Measurements from ENCODE around the gene IDE.
A peak's percentile ranks its signal among the peaks of the same experiment; 100 is the strongest.

The IDE gene

DNA sequence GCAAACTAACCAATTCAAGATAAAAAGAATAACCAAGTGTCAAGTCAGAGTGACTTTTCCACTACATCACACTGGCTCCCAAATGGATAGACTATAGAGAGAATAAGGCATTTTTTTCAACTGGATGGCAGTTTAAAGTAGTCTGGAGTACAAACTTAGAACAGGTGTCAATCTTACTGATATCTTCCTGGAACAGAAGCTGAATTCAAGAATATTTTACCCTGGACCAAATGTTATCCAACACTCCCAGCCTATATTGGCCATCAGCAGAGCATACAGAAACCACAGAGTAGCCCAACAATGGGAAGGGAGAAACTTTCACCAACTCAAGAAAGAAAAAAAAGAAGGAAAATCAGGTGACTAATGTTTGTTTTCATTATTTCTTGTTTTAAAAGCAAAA is 11.5 kb downstream of the IDE start:
- DNase-seq, result no peak

DNA sequence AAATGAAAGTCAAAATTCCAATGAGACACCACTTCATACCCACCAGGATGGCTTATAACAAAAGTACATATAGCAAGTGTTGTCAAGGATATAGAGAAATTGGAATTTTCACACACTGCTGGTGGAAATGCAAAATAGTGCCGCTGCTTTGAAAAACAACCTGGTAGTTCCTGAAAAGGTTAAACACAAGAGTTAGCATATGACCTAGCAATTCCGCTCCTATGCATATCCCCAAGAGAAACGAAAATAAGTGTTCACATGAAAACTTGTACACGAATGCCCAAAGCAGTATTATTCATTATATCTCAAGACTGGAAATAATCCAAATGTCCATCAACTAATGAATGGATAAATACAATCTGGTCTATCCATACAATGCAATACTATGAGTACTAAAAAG is 14.8 kb downstream of the IDE start:
- no peak for DNase-seq

DNA sequence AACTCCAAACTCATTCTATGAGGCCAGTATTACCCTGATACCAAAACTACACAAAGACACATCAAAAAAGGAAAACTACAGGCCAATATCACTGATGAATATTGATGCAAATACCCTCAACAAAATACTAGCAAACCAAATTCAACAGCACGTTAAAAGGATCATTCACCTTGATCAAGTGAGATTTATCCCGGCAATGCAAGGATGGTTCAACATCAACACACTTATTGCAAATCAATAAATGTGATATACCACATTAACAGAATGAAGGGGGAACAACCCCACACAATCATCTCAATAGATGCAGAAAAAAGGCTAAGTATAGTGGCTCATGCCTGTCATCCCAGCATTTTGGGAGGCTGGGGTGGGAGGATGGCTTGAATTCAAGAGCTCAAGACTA is 19.9 kb downstream of the IDE start:
- no peak for DNase-seq

DNA sequence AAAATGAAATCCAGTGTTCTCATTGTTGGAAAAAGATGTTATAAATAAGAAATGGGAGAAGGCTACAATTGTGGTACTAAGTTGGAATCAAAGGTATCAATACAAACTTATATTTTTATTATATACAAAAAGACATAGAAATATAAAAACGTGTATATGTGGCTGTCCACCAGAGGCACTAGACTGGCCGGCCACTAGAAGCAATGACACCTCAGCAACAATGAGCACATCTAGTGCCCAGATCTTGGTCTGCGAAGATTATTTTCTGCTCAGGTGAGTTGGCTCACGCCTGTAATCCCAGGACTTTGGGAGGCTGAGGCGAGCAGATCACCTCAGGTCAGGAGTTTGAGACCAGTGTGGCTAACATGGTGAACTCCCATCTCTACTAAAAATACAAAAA is 21.6 kb downstream of the IDE start:
- DNase-seq, result no peak

DNA sequence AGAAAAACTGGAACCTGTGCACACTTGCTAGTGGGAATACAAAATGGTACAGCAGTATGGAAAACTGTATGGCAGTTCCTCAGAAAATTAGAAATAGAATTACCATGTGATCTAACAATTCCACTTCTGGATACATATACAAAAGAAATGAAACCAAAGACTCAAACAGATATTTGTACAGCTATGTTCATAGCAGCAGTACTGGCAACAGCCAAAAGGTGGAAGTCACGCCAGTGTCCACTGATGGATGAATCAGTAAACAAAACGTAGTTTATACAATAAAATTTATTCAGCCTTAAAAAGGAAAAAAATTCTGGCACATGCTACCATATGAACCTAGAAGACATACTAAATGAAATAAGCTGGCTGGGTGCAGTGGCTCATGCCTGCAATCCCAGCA is 23.0 kb downstream of the IDE start:
- DNase-seq, result no peak

DNA sequence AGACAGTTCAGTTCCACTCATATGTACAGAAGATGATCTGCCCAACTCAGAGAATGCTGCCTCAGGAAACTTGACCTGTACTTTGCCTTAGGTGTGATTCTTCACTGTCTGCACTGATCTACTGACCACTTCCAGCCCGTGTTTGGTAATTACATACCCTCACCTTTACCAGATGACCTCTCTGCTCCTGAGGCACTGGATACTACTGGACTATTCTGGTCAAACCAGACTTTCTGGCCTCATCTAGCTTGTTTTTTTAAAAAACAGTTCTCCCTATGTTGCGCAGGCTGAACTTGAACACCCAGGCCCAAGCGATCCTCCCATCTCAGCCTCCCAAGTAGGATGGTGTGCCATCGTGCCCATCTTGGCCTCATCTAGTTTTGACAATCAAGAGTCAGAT is 26.2 kb downstream of the IDE start:
- DNase-seq, result no peak

DNA sequence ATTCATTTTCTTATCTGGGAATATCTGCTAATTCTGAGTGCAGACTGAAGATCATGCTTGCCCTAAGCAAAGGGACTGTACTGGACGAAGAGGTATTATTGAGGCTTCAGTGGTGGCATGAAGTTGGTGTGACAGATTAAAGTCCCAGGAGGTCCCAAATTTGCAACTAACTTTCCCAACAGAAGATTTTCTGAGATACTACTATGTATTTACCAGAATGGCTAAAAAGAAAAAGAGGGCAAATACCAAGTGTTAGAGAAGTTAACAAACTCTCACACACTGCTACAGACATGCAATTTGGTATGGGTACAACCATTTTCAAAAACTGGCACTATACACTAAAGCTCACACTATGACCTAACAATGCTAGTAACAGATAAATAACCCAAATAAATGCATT is 28.3 kb downstream of the IDE start:
- no peak for DNase-seq

DNA sequence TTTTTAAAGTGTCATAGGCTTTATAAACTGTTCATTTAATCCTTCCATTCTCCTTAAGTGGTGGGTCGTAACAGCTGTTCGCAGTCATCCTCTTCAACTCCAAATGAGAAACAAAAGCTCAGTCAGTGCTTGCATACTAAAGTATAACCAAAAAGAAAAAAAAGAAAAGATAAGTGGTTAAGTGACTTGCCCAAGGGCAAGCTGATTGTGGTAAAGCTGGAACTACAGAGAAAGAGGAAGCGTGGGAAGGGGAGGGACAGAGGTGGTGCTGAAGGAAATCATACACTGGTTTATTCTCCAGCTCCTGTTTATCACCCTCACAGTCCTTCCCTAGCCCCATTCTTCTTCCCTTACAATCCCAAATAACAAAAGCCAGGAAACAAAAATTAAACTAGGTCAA is 29.6 kb downstream of the IDE start:
- no peak for DNase-seq

DNA sequence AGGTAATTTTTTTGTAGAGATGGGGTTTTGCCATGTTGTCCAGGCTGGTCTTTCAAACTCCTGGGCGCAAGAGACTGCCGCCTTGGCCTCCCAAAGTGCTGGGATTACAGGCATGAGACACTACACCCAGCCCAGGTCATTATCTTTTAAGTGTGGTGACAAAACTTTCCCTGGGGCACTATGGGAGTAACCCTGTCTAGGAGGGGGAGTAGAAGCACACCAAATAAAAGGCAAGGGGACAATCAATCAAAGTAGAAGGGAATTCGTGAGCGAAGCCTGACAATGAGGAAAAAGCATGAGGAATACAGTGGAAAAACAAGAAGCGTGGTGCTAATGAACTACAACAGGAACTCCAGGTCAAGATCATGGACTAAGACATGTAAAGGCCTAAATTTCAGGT is 31.4 kb downstream of the IDE start:
- no peak for DNase-seq

DNA sequence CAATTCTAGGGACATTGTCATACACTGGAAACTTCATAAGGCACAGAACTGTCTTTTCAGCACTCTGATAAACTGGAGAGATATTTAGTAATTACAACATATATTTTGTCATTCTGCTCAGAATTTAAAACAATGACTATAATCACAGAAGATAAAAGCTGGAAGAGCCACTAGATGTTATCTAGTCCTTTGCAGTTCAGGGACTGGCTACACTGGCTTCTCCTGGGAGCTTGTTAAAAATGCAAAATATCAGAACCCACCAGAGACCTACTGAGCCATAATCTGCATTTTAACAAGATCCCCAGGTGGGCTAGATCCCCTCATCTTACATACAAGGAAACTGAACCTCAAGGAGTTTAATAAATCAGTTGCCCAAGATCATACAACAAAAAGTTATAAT is 32.3 kb downstream of the IDE start:
- DNase-seq, result no peak

DNA sequence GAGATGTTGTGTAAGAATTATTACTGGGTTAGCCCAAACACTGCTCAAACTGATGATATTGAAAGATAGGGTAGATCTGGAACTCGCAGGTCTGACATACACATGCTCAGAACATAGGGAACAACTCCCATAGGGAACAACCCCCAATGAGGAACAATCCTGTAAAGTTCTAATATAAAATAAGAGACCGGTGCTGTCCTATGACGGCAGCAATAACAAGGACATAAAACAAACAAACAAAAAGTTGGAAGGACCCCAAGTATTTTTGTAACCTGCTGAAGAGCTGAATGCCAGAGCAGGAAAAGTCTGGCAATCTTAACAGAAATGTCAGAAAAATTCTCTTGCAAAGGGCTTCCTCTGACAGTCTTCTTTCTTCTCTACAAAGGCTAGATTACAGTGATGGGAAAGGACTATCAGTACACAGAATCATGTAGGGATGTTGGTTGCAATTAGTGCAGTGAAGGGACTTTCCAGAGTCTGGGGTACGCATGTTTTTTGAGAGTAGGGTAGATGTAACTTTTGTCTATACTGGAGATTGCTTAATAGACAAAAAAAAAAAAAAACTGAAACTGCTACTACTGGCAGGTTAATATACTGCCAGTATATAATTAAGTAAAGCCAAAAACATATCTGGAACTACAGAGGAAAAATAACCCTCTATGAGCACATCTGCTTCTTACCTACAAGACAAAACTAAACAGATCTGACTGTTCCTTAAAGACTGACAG is 35.5 kb downstream of the IDE start:
- DNase-seq, result no peak

DNA sequence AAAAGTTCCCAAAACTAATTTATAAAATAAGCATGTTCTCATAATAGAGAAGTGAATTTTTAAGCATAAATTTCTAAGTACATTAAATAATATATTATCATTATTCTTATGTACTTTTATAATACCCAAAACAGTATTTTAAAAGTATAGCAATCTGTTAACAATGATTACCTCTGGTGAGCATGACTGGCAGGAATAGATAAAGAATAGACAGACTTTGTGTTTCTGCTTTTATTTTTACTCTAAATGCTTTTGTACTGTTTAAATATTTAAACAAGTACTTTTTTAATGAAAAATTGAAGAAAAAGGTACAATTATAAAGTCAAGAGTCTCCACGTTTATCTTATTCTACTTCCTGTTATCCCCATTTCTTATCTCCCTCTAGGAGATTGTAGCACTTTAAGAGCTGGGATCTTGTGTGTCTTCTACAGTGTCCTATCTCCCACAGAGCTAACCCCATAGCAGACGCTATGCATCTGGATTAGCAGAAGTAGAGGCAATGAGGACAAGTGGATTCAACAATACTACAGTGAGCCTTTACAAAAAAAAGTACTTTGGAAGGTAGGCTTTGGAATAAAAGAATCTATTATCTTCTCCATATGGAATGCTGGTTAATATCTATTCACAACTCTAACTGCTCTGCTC is 42.9 kb downstream of the IDE start:
- DNase-seq, result no peak

DNA sequence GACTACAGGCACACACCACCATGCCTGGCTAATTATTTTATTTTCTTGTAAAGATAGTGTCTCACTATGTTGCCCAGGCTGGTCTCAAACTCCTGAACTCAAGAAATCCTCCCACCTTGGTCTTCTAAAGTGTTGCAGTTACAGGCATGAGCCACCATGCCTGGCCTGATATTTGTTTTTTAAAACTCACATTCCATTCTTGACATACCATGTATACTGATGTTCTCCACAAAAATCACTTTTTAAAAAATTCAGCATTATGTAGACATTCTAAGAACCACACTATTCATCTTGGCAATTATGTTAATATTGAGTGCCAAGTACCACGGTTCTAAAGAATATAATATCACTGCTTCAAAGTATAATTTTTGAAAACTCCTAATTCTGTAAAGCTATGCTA is 43.5 kb downstream of the IDE start:
- no peak for DNase-seq

DNA sequence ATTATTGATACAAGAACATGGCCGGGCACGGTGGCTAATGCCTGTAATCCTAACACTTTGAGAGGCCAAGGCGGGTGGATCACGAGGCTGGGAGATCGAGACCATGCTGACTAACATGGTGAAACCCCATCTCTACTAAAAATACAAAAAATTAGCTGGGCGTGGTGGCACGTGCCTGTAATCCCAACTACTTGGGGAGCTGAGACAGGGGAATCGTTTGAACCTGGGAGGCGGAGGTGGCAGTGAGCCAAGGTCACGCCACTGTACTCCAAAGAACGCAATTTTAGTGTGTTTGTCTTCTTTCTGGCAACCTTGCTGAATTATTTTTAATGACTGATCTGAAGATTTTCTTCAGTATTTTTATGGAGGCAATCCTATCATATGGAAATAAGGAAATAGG is 46.2 kb downstream of the IDE start:
- DNase-seq, result no peak

DNA sequence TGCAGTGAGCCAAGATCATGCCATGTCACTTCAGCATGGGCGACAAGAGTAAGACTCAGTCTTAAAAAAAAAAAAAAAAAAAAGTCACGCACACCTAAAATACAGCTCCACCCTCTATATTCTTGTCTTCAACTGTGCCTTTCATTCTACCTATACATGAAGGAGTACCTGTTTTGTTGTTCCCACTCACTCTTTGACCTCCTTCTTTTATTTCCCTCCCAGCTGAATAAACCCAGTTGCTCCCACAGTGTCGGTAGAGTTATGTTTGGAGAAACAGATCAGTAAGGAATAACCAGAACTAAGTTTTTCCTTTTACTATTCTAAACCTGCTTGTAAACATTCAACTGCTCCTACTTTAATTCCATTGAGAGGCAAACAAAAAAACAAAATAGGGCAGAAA is 50.3 kb downstream of the IDE start:
- DNase-seq, result no peak

DNA sequence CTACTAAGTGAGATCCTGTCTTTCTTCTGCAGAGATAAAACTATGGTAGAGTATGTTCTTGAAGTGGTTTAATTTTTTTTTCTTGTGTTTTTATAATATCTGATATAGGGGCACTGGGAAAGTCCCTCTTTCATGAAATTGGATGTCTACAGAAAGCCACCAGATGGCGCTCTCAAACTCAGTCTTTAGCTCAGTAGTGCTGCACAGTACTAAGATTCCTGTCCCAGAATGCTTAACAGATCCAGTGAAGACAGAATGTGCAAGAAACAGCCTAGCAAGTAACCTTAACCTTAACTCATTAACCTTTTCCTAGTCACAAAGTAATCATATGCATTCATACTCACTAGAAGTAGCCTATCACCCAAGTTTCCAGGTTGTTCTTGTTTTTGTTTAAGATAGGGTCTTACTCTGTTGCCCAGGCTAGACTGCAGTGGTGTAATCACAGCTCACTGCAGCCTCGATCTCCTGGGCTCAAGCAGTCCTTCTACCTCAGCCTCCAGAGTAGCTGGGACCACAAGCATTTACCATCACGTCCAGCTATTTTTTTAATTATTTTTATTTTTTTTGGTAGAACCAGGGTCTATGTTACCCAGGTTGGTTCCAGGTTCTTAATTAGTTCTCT is 56.7 kb downstream of the IDE start:
- peak; percentile 72 for DNase-seq

DNA sequence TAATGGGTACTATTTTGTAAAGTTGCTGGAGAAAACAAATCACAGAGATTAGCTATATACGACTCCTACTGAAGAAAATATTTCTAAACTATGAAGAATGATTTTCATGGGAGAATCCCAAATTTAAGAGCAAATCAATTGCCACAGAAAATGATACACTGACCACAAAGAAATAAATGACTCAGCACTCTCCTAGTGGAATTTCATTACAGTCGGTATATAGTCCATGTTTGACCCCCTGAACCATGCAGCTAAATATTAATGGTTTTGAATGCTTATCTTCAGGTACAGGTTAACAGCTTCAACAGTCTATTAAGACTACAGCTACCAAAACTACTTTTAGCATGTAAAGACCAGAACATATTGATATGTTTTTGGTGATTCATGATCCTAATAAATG is 65.0 kb downstream of the IDE start:
- DNase-seq, result no peak

DNA sequence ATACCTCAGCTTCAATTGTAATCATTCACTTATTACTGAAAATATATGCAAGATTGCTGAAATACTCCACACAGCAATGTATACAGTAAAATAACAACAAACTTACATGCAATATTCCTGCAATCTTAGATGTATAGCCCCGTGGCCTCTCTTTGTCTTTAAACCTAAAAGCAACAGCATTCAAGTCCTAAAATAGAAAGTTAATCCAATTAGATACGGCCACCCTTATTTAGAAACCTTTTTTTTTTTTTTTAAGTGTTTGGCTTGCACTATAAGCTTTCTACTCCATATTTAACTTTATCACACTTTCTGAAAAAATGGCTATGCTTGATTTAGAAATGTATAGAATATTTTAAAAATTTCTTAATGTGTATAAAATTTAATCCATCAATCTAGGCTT is 67.6 kb downstream of the IDE start:
- DNase-seq, result no peak

DNA sequence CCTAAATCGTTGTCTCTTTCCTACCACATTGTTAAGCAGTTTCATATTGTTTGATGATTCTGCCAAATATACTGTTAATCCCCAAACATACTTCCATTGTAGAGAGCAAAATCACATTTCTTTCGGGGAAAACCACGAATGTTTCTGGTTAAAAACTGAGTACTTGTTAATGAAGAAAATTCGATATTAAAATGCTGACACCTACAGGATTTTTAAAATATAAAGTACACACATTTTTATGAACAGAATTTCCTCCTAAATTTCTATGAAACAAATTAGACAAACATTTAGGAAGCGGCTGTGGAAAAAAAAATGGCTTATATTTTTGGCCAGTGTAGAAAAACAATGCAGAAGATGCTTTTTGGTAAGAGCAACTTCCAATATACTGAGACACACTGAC is 68.8 kb downstream of the IDE start:
- no peak for DNase-seq

DNA sequence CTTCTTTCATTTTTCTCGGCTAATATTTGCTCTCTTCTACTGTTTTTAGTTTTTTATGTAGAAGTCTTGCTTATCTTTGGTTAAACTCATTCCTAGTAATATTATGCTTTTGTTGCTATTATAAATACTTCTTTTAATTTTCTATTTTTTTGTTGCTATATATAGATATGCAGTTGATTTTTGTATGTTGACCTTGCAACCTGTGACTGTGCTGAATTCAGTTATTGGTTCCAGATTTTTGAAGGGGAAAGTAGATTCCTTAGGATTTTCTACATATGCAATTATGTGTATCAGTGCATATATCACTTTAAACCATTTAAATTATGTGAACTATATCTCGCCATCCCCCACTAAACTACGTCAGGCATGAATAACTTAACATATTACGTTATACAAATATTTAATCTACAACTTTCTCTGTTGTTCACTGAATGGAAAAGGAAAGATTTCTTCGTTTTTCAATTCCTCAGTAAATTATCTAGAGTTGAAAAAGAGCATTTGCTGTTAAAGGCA is 71.5 kb downstream of the IDE start:
- no peak for DNase-seq

DNA sequence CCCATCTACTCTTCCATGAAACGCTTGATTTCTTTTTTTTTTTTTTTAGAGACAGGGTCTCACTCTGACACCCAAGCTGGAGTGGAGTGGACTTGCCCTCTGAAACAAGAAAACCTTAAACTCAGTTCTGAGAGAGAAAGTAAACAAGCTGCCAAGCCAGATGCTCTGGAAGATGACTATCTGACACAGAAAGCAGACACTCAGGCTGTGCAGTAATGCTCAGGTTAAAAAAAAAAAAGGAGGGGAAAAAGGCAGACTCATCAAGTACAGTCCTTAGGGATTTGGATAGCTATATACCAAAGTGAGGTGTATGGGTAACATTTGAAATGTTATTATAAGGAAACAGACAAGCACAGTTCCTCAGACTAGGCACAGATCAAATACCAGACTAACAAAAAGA is 80.5 kb downstream of the IDE start:
- no peak for DNase-seq

DNA sequence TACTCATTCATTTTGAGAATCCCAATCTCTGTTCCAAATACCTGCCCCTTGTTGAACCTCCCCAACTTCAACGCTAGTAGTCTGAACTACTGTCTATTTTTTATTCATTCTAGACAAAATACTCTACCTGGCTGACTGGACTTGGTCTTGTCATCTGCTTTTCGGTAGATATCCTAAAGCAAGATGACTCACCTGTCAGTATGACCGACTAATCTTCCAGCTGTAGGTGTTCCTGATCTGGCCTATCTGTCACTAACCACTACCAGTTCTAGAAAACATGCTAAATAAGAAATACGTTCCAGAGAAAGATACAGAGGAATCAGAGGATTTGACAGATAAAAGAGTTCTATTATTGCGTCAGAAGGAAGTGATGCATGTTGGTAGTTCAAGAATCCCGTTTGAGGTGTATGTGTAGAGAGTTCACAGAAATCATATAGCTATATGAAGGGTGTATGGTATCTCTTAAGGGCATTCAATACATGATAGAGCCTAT is 81.1 kb downstream of the IDE start:
- DNase-seq, result no peak

DNA sequence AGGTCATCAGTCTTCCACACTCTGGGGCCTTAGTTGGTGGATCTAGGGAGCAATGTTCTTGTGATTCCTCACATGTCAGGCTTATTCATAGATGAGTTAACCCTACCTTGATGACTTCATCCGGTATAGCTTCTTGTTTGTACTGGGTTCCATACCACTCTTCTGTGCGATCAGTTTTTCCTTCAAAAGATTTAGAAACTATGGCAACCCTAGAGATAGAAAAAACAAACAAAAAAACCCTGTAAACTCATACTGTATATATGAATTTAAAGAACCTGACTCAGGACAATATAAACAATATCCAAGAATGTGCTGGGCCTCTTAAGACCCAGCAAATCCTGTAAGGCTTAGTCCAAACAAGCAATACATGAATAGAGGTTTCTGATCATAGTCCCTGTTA is 83.5 kb downstream of the IDE start:
- DNase-seq, result no peak

DNA sequence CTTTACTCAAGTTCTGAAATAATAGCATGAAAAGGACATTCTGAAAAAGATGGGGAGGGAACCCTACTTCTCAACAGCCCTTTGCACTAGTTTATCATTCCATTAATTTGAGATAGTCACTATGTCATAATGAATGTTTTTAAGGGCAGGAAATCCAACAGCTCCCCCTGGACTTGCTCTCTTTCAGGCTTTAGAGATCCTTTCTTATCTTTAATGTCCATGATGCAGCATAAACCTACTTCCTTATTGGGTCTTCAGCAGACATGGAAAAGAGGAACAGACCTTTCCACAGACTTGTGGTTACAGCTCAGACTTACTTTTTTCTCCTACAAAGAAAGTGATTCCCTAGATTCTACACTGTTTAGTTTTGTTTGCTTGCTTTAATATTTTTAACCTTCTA is 87.3 kb downstream of the IDE start:
- no peak for DNase-seq
